Kidney (tissue), 14 donors: ENCODE results near the gene LTA. TPM values are rescaled to one million over a fixed set of nuclear protein-coding genes. Genes with fewer than 3 reads are reported as not detected.
A peak's percentile ranks its signal among the peaks of the same experiment; 100 is the strongest.

Experiments used
- DNase-seq, 5 donors: peaks; one replicate each; pipeline ENCODE4 v3.0.0-alpha.2; 2013 to 2020
- FAIRE-seq: peaks from 2 replicates; lab custom pipeline; 2012; peaks lifted over from hg19 to GRCh38; lab: Jason Lieb, UNC
- H3K27ac ChIP-seq, 2 donors: one replicate each; pipeline ENCODE4 v1.7.0; 2013; ENCODE audit warnings: low read depth in 2 of 2, low read length in 2 of 2, inconsistent platforms in 1 of 2
- H3K27me3 ChIP-seq: one replicate; pipeline ENCODE4 v1.7.1; 2013; ENCODE audit warnings: low read length, inconsistent platforms; ENCODE audit not compliant: control insufficient read depth, insufficient read depth
- H3K36me3 ChIP-seq, 3 donors: one replicate each; pipeline versions ENCODE4 v1.7.0 to v1.7.1; 2013; ENCODE audit warnings: low read length in 3 of 3, control low read depth in 1 of 3, inconsistent platforms in 1 of 3; ENCODE audit not compliant: insufficient read depth in 3 of 3, control insufficient read depth in 2 of 3
- H3K4me1 ChIP-seq, 3 donors: one replicate each; pipeline versions ENCODE4 v1.7.0 to v1.7.1; 2013; ENCODE audit warnings: low read length in 3 of 3, inconsistent platforms in 1 of 3, low read depth in 1 of 3; ENCODE audit not compliant: control insufficient read depth in 2 of 3, insufficient read depth in 2 of 3
- H3K4me3 ChIP-seq, 3 donors: one replicate each; pipeline versions ENCODE4 v1.7.0 to v1.8.1; 2013; ENCODE audit warnings: low read length in 3 of 3, control low read depth in 1 of 3, inconsistent platforms in 1 of 3
- H3K9ac ChIP-seq, 3 donors: one replicate each; pipeline versions ENCODE4 v1.7.0 to v1.7.1; 2013; ENCODE audit warnings: low read length in 3 of 3, control low read depth in 1 of 3, inconsistent platforms in 1 of 3
- H3K9me3 ChIP-seq, 3 donors: one replicate each; pipeline versions ENCODE4 v1.7.0 to v1.7.1; 2013; ENCODE audit warnings: low read length in 3 of 3, control low read depth in 1 of 3, inconsistent platforms in 1 of 3; ENCODE audit not compliant: control insufficient read depth in 2 of 3, insufficient read depth in 1 of 3
- CTCF ChIP-seq: IDR thresholded peaks from 3 replicates; pipeline ENCODE4 v1.5.1; 2012; ENCODE audit warnings: mild to moderate bottlenecking, moderate library complexity, borderline replicate concordance; ENCODE audit not compliant: insufficient read depth; ENCODE audit errors: extremely low read depth
- intact Hi-C: fragments of 100-400 bp; cut with DNase I; formaldehyde crosslinking; loops from one replicate; pipeline ENCODE4 v1.11.1; 2022
- polyA plus RNA-seq: library from polyadenylated mRNA; stranded (reverse); fragments of 350-450 nt; fragmentation: Illumina TruSeq; extraction: RNeasy Lipid Tissue Mini Kit (QIAGEN cat#74804); gene quantifications from one replicate; pipeline ENCODE4 v1.2.3, GENCODE V29; 2014; ENCODE audit warnings: low read depth, low replicate concordance; ENCODE audit not compliant: insufficient read depth
- total RNA-seq: library from RNA; stranded (reverse); fragmentation: NEBNext Ultra II Directional; extraction: Animal tissue kit (Norgen Biotek cat#: 25700); gene quantifications from one replicate; pipeline ENCODE4 v1.2.1, GENCODE V29; 2021
- donor health status: control.
- donor health status: control.
- donor health status: control.
- donor health status: control.
- donor health status: control.
- donor health status: DM: yes; HTN: yes; CAD: no.
- donor health status: Normal renal cell carcinoma (clear cell type).

Gene LTA
- total and polyA plus RNA-seq, 2 donors from 2014 or later, result 0.35 TPM; not detected in 1

GRCh38 chr6:31580438-31580740 is 8.3 kb downstream of the LTA start:
- Histone ChIP-seq H3K4me3 (peak overlapping the region; percentile 42 to 90 (median 65)), H3K9ac (peak overlapping the region; percentile 8 to 71 (median 70)), H3K4me1 (peaks cover 0 to 7% (median 5%) of the 10 kb centered on the region in 3 donors), H3K27me3 (no peaks in the 10 kb centered on the region), H3K27ac (no peak overlapping the region), H3K36me3 (no peaks in the 10 kb centered on the region), H3K9me3 (no peaks in the 10 kb centered on the region)
- intact Hi-C loops, result no loop called here
- TF ChIP-seq CTCF, result no peak
- FAIRE-seq, result no peak
- DNase-seq, result no peak

DNA sequence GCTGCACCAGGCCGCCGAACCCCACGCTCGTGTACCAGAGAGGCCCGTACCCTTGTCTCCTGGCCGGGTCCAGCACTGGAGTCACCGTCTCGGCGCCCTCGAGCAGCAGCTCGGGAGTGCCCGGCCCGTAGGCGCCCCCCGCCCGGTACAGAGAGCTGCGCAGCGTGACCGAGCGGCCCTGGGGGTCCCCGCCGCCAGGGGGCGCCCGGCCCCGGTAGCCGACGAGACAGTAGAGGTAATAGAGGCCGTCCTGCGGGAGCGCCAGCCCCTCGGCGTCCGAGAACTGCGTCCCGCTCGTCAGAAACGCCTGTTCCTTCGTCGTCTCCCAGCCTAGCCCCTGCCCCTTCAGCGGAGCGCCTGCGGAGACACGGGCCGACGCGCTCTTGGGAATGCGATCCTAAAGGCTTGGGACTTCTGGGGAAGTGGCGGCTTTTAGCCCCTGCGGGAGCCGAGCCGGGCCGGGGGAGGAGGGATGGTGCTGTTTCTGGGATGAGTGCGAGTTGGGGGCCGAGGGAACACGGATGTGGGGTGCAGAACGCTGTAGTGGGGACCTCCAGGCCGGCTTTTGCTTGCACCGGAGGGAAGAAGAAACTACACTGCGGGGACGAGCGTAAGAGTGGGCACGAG is 8.8 kb downstream of the LTA start:
- Histone ChIP-seq H3K4me3 (peak overlapping the region; percentile 65 to 93 (median 90)), H3K36me3 (no peaks in the 10 kb centered on the region), H3K9ac (peak overlapping the region; percentile 69 to 97 (median 93)), H3K27me3 (no peaks in the 10 kb centered on the region), H3K9me3 (no peaks in the 10 kb centered on the region), H3K27ac (peak overlapping the region; percentile 70 to 78), H3K4me1 (peaks cover 0 to 10% (median 5%) of the 10 kb centered on the region in 3 donors)
- no peak for FAIRE-seq
- peak; percentile 90 to 95 (median 92) for DNase-seq
- peak; percentile 93 for TF ChIP-seq CTCF
- intact Hi-C loops, result no loop called here

- peak overlapping the region; percentile 69 to 97 (median 93) for H3K9ac ChIP-seq
- peak overlapping the region; percentile 65 to 93 (median 90) for H3K4me3 ChIP-seq
- peak overlapping the region; percentile 70 to 78 for H3K27ac ChIP-seq
- intact Hi-C loops, result no loop called here
- H3K9me3 ChIP-seq, result no peaks in the 10 kb centered on the region
- no peak for FAIRE-seq
- no peaks in the 10 kb centered on the region for H3K27me3 ChIP-seq
- no peaks in the 10 kb centered on the region for H3K36me3 ChIP-seq
- TF ChIP-seq CTCF, result no peak
- DNase-seq, result peak in 4 of 5 donors; percentile 35 to 68 (median 57)
- H3K4me1 ChIP-seq, result peaks cover 0 to 10% (median 5%) of the 10 kb centered on the region in 3 donors
Measured at GRCh38 chr6:31581434-31582229, 9.5 kb downstream of the LTA start.
